ENCODE data around the gene GATAD2B.

DNA sequence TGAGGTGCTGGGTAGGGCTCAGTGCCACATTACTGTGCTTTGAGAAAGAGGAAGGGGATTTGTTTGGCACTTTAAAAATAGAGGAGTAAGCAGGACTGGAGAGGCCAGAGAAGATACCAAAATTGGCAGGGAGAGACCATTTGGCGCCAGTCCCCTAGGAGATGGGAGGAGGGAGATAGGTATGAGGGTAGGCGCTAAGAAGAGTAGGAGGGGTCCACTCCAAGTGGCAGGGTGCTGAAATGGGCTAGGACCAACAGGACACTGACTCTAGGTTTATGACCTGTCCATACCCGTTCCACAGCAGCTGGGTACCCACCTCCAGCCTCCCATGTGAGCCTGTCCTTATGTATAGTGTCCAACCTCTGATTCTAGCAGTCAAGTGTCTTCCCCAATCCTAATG lies 36.7 kb upstream of the GATAD2B start:
- TF ChIP-seq, protein P1, sequence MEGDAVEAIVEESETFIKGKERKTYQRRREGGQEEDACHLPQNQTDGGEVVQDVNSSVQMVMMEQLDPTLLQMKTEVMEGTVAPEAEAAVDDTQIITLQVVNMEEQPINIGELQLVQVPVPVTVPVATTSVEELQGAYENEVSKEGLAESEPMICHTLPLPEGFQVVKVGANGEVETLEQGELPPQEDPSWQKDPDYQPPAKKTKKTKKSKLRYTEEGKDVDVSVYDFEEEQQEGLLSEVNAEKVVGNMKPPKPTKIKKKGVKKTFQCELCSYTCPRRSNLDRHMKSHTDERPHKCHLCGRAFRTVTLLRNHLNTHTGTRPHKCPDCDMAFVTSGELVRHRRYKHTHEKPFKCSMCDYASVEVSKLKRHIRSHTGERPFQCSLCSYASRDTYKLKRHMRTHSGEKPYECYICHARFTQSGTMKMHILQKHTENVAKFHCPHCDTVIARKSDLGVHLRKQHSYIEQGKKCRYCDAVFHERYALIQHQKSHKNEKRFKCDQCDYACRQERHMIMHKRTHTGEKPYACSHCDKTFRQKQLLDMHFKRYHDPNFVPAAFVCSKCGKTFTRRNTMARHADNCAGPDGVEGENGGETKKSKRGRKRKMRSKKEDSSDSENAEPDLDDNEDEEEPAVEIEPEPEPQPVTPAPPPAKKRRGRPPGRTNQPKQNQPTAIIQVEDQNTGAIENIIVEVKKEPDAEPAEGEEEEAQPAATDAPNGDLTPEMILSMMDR (IDR thresholded peaks at IDR 0.05; ENCODE audit: extremely low read depth in 1 of 2, insufficient read depth in 1 of 2, low read depth in 1 of 2, low read length in 2 of 2) = no peak
- TF ChIP-seq POLR2A (IDR thresholded peaks at IDR 0.05; ENCODE audit: low read depth, low read length) = no peak

Measured in endothelial cell of umbilical vein (primary cell).